GM11168 (cell line): ENCODE results near the gene HSPB1.
"Not testable (repeated sequence)": the region's sequence is repeated elsewhere in the genome, so short reads cannot be mapped to it uniquely, and the experiment has no call there.

Experiments
- in situ Hi-C: fragments of 300-500 bp; cut with MboI; formaldehyde crosslinking; loops from one replicate; pipeline ENCODE4 v1.12.0; 2022; ENCODE audit warnings: low sequenced_read_pairs; ENCODE audit not compliant: unreplicated experiment

Gene HSPB1

DNA sequence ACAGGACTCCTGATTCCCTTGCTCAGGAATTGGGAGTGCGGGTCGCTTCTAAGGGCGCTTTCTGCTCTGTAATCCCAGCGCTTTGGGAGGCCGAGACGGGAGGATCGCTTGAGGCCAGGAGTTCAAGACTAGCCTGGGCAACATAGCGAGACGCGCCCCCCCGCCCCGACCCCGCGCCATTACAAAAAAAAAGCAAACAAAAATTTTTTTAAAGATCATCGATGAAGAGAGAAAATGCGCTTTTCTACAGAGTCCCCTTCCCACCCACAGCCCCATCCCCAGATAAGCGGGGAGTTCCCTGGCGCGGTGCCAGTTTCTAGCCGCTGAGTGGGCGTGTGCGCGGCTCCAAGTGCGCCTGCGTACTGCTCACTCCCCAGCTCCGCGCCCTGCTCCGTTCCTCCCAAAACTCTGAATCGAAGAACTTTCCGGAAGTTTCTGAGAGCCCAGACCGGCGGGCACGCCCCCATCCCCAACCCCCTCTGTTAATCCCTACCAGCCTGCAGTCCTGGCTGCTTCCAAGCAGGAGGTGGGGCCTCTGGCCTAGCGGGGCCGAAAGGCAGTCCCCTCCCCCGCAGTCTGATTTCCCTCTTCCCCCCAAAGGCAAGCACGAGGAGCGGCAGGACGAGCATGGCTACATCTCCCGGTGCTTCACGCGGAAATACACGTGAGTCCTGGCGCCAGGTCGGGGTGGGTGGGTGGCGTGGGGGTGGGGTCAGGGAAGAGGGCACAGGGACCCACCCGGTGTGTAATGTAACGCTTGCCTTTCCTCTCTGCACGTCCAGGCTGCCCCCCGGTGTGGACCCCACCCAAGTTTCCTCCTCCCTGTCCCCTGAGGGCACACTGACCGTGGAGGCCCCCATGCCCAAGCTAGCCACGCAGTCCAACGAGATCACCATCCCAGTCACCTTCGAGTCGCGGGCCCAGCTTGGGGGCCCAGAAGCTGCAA is 1.0 kb downstream of the HSPB1 start:
- in situ Hi-C loops, result no loop called here

DNA sequence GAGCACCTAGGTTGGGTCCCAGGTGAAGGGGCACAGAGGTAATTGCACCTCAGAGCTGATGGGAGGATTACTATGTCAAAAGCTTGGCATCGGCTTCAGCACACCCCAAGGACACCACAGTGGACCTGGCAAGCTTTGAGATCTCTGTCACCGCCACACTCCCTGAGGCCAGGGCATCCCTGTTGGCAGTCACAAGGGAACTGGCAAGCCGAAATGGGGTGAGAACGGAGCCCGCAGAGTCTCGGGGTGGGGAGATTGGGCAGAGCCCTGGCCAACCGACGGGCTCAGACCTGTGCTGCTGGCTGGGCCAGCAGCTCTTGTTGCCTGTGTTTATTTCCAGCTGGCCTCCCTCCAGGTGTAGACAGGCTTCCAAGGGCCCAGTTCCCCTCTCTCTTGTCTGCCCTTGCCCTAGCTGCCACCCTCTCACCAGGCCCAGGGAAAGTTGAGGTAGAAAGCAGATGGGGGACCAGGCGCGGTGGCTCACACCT is 2.5 kb downstream of the HSPB1 start:
- in situ Hi-C loops, result no loop called here

DNA sequence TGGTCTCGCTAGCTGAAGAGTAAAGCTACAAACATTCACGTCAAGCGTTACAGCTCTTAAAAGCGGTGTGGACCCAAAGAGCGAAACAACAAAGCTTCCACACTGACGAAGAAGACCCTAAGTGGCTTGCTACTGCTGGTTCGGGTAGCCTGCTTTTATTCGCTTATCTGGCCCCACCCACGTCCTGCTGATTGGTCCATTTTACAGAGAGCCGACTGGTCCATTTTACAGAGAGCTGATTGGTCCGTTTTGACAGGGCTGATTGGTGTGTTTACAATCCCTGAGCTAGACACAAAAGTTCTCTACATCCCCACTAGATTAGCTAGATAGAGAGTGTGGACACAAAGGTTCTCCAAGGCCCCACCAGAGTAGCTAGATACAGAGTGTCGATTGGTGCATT is 6.4 kb downstream of the HSPB1 start:
- in situ Hi-C loops, result not testable (repeated sequence)

DNA sequence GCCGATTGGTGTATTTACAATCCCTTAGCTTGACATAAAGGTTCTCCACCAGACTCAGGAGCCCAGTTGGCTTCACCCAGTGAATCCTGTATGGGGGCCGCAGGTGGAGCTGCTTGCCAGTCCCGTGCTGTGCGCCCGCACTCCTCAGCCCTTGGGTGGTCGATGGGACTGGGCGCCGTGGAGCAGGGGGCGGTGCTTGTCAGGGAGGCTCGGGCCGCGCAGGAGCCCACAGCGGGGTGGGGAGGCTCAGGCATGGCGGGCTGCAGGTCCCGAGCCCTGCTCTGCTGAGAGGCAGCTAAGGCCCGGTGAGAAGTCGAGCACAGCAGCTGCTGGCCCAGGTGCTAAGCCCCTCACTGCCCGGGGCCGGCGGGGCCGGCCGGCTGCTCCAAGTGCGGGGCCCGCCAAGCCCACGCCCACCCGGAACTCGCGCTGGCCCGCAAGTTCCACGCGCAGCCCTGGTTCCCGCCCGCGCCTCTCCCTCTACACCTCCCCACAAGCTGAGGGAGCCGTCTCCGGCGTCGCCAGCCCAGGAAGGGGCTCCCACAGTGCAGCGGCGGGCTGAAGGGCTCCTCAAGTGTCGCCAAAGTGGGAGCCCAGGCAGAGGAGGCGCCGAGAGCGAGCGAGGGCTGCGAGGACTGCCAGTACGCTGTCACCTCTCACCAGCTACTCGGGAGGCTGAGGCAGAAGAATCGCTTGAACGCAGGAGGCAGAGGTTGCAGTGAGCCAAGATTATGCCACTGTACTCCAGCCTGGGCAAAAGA is 7.0 kb downstream of the HSPB1 start:
- in situ Hi-C loops, result loop anchor here (10.0 kb wide), 1 partner anchor 135 kb away; no protein-coding TSS in a partner anchor

DNA sequence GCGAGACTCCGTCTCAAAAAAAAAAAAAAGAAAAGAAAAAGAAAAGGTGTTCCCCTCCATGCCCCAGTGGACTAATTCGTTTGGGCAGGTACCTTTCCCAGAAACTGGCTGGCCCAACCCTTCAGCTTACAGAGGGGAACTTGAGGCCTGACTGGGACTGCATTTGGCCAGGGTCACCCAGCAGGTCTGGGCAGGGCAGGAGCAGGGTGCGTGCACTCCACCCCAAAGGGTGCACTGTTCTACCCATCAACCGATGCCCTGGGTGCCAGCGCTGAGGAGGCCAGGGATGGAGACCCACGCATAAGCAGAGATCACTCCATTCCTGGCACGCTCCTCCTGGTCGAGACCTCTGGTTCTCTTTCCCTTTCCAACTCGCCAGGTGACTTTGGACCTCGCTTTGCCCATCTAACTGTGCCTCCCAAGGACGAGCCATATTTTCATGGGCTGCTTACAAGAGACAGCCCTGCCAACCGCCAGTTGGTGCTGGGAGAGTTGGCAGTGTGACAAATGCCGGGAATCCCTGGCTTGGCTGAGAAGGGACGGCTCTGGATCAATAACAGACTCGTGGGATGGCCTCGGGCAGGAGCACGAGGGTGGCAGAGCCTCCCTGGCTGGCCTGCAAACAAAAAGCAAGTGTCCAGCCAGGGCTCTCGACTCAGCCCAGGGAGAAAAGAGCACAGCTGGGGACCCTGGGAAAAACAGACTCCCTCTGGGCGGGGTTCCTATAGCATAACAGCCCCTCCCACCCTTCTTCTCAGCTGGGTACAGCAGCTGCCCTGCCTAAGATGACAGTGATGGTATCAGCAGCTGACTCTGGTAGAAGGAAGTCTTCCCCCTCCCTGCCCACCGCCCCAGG is 7.9 kb downstream of the HSPB1 start:
- in situ Hi-C loops, result loop anchor here (10.0 kb wide), 1 partner anchor 136 kb away; no protein-coding TSS in a partner anchor

DNA sequence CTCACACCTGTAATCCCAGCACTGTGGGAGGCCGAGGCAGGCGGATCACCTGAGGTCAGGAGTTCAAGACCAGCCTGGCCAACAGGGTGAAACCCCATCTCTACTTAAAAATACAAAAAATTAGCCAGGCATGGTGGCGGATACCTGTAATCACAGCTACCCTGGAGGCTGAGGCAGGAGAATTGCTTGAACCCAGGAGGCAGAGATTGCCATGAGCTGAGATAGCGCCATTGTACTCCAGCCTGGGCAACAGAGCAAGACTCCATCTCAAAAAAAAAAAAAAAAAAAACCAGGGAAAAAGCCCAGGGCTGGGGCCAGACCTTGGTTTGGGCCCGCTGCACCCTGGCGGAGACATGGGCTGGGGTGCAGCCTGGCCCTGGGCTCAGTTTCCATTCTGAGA is 9.4 kb downstream of the HSPB1 start:
- in situ Hi-C loops, result loop anchor here (10.0 kb wide), 1 partner anchor 137 kb away; no protein-coding TSS in a partner anchor

DNA sequence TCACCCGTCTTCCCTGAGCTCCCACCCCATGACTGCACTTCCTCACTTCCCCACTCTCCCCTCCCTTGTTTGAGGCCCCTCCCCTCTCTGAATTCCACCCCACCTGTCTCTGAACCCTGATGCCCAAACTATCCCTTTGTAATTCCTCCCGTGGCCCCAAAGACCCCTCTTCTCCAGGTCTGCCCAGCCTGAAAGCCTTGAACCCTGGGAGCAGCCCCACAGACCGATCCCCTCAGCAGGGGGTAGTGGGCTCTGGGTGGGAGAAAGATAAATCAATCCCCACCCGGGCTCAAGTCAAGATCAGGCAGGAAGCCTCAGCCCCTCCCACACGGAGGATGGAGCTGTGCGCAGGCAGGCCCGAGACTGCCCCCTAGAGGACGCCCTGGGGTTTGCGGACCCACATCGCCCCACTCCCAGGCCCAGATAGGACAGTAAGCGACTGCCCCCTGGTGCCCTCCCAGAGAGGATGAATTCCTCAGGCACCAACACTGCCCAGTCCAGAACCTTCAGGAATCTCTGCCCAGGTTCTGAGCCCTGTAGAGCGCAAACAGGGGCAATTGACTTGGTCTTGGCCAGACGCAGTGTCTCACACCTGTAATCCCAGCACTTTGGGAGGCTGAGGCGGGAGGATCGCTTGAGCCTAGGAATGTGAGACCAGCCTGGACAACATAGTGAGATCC is 11.7 kb downstream of the HSPB1 start:
- in situ Hi-C loops, result loop anchor here (10.0 kb wide), 1 partner anchor 139 kb away; no protein-coding TSS in a partner anchor

DNA sequence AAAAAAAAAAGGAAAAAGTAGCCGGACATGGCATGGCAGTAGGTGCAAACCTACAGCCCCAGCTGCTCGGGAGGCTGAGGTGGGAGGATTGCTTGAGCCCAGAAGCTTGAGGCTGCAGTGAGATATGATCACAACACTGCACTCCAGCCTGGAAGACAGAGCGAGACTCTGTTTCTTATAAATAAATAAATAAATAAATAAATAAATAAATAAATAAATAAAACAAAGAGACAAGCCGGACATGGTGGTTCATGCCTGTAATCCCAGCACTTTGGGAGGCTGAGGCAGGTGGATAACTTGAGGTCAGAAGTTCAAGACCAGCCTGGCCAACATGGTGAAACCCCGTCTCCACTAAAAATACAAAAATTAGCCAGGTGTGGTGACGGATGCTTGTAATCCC is 12.3 kb downstream of the HSPB1 start:
- in situ Hi-C loops, result loop anchor here (10.0 kb wide), 1 partner anchor 140 kb away; no protein-coding TSS in a partner anchor

DNA sequence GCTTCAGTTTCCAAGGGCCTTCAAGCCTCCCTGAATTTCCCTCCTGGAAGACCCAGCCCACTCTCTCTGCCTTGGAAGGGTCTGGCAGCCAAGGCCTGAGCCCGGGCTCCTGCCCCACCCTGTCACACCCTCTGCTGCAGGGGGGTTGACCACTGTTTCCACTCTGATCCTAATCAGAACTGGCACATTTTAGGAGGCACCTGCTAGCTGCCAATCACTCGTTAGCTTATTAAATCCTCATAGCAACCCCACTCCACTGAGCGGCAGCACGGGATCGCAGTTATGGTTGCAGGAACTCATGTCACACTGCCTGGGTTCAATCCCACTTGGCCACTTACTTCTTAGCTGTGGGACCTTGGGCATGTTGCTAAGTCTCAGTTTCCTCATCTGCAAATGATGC is 12.9 kb downstream of the HSPB1 start:
- in situ Hi-C loops, result loop anchor here (10.0 kb wide), 1 partner anchor 141 kb away; no protein-coding TSS in a partner anchor

DNA sequence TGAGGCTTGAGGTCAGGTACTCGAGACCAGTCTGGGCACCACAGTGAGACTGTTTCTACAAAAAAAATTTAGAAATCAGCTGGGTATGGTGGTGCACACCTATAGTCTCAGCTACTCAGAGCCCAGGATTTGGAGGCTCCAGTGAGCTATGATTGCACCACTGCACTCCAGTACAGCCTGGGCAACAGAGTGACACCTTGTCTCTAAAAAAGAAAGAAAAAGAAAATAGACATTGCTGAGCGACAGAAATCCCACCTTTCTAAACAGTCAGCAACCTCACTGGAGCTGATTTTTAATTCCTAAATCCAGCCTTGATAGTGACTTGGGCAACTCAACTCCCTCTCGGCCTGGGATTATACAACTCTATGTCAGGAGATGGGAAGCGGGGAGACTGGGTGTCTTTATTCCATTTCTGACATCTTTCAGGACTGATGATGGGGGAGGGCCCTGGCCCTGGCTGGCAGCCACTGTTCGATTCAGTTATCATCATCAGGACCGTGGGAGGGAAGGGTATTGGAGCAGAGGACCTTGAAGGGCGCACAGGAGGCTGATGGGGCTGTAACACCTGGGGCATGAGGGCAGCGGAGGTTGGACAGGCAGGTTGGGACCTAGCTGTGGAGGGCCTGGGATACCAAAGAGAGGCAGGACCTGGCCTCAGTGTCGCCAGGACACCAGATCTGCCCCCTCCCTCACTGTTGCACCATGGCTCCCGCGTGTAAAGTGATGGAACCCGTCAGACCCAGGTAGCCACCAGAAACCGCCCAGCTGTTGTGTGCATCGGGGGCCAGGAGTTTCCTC is 14.7 kb downstream of the HSPB1 start:
- in situ Hi-C loops, result loop anchor here (10.0 kb wide), 1 partner anchor 142 kb away; no protein-coding TSS in a partner anchor

DNA sequence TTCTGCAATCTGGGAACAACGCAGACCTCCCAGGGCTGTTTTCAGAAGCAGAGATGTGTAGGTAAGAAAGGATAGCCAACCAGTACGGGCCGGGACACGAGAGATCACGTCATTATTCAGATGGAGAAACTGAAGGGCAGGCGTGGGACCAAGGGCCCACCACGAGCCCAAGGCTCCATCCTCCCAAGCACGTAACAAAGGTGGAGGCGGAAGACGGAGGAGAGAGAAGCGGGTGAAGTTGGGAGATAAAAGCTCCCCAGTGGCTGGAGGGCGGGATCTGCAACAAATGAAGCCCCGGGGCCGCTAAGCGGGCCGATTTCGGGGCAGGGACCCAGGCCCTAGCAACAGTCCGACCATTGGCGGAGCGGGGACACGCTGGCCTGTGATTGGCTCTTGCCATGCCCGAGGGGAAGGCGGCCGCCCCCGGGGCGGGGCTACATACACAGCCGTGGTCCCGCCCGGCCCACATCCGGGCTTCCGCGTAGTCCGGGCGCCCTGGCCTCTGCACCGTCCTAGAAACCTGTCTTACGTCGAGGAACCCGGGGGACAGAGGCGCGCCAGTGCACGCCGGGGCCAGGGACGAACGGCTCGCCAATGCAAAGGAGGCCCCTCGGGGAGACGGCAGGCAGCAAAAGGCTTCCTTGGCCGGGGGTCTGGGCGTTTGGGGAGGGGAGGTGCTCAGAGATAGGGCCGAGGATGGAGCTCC is 15.5 kb downstream of the HSPB1 start:
- in situ Hi-C loops, result loop anchor here (10.0 kb wide), 1 partner anchor 143 kb away; no protein-coding TSS in a partner anchor

DNA sequence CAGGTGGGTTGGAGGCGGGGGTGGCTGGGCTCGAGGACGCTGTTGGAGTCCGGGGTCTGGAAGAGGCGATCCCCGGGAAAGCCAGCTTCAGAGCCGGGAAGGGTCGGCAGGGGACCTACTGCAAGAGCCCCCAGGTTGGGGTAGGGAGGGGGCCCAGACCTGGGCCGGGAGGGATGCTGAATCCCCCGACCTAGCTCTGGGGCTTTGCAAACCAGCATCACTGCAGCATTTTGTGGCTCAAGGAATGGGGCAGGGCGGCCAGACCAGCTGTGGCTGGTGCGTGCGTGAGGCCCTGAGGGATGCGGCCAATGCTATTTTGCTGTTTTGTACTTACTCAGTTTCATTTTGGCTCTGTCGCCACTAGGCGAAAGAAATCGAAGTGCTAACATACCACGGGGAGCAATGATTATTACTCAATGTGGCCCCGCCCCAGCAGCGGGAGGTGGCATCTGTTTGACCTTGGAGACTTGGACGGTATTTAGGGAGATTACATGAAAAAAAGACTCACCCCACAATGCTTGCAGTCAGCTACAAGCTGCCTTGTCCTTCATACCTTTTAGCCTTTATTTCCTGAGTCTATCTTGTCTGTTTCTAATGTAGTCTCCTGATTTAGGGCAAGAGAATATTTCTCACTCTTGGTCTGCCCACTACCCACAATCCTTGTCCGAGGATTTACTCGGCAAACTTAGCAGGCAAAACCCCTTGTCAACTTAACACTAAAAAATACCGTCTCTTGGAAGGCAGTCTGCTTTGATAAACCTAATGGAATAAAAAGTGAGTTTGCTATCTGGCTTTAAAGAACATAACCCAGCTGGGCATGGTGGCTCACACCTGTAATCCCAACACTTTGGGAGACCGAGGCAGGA is 16.2 kb downstream of the HSPB1 start:
- in situ Hi-C loops, result loop anchor here (10.0 kb wide), 1 partner anchor 144 kb away; no protein-coding TSS in a partner anchor

DNA sequence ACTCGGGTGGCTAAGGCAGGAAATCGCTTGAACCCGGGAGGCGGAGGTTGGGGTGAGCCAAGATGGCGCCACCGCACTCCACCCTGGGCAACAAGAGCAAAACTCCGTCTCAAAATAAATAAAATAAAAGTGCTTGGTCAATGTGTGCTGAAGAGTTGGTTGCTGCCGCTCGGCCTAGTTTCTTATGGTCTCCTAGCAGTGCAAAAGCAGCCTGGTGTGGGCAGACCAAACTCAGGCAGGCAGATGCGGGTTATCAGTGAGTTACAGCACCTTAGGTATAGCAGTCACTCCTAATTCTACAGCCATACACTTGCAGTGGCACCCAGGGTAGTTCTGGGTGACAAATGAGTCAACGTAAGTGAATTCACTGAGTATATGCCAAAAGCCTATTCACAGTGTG is 22.6 kb downstream of the HSPB1 start:
- in situ Hi-C loops, result no loop called here

DNA sequence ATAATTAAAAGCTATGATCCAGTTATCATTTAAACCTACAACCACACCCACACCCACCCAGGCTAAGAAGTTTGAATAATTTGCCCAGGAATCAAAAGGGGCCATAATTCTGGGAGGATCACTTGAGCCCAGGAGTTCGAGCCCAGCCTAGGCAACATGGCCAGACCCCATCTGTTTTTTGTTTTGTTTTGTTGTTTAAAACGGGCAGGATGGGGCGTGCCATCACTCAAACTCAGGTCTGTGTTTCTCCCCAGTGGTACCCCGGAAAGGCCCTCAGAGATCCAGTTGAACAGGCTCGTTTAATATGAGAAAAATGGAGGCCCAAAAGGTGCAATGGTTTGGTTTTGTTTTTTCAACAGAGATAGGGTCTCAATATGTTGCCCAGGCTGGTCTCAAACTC is 23.3 kb downstream of the HSPB1 start:
- in situ Hi-C loops, result no loop called here

DNA sequence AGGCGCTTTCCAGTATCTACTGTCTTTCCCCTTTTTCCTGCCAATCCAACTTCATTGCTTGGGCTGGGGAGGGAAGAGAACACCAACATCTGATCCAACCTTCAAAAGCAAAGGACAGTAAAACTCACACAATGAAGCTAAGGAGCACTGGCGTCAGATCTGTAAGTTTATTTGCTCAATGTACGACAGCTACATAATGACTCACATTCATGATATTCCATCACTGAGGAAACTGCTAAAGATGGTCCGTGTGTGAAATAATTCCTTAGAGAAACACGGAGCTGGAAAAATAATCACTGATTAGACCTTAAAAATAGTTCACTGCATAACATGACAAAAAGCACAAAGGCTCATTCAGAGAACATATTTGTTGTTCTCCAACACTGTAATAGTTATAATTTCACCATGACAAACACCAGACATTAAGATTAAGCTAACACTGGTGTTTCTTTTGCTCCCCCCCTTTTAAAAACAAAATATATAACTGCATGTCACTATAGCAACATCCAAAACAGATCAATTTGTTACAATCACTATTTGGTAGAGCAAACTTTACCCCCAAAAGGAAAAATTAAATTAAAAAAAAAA is 24.3 kb downstream of the HSPB1 start:
- in situ Hi-C loops, result no loop called here

DNA sequence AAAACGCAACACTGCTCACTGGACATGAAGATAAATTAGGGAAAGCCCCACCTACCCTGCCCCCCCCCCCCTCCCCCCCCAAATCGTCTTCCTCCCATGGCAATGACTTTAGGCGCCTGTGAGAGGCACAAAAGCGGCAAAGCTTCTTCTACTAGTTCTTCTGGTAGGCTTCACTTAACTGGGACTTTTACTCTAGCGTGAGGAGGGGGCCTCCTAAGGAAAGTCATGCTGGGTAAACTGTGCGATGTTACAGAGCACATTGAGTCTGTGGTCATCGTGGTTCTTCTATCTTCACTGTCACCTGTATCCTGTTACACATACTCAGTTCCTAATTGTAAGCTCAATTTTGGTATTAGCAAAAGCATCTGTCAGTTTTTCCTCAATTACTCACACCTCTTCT is 25.1 kb downstream of the HSPB1 start:
- in situ Hi-C loops, result no loop called here
